Measurements from ENCODE around the gene MARS1.

GRCh38 chr12:57452937-57453509 lies 34.8 kb upstream of the MARS1 start:
- TF ChIP-seq CTCF (IDR thresholded peaks at IDR 0.05; ENCODE audit: low read depth, low read length) (peak; percentile 78), EZH2phosphoT487 (IDR thresholded peaks at IDR 0.05; ENCODE audit: low read depth) (no peak)

Data from OCI-LY3 (cell line).